IPS-18c (cell line): ENCODE data around the gene SRGAP1.

Experiments
- H3K4me3 ChIP-seq: 2 replicates; pipeline ENCODE4 v1.7.0; 2013; ENCODE audit warnings: low read depth, mild to moderate bottlenecking, low read length, moderate library complexity; ENCODE audit not compliant: insufficient read depth
- H3K9me3 ChIP-seq: one replicate; pipeline ENCODE4 v1.6.1; 2013; ENCODE audit warnings: mild to moderate bottlenecking, low read length, moderate library complexity; ENCODE audit not compliant: control insufficient read depth, insufficient read depth

SRGAP1 gene

DNA sequence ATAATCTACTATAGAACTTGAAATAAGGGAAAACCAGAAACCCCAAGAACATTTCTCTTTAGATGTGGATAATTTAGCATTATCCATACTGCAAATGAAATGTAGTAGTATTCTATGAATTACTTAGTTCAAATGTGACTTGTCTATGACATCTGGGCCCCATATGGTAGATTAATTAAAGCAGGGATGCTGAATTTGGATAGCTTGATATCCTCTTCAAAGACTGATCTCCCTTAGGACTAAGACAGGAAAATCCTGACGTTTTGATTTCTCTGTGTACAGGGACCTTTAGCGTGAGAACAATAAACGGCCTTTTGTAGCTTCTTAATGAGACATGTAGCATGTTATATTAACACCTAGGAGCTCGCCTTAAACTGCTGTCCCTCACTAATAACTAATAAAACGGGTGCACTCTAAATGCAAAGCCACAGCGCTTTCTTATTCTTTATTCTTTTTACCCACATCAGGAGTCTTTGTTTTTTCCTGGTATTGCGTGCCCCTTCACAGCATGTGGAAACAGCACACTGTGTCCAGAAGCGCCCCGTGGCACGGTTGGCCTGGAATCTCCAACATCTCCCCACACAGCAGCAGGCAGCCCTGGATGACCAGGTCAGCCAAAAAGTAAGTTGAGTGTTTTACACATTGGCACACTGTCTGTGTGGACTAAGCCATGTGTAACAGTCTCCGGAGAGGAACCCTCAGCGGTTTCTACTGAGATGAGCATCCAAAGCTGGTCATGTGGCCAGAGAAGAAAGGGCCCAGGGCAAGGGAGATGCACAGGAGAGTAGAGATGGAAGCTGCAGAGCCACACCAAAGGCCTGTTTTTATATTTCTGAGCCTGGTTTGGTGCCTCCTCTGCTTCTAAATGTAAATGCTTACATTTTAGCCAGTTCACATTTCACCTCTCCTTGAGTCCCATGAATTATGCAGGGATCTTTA, 93.1 kb downstream of the SRGAP1 start:
- H3K9me3 ChIP-seq: no peaks in the 10 kb centered on the region
- H3K4me3 ChIP-seq: no peak overlapping the region

DNA sequence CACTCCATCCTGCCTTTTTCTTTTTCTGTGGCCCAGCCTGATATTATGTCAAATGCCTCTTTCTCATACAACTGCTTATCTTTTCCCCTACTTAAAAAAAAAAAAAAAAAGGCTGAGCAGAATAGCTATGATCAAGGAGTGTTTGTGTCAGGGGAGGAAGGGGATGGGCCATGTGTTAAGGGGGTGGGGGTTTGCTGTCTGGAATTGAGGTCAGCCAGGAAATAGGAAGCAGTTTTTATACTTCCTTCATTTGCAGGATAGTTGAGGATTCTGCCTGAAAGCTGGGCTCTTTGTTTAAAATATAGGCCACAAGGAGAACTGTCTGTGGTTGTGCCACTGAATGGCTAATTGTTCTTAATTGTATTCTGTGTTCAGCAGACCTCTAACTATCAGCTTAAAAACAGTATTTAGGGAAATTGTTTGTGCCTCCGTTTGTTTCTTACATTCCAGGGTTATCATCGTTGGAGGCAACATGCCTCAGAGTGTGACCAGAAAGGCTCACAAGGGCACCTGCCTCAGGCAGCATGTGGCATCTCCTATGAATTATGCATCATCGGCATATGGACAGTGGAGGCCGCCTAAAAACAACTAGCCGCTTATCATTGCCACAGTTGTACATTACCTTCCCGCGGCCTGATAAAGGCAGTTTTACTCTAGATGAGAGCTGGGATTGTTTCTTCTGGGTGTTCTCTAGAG, 96.0 kb downstream of the SRGAP1 start:
- Histone ChIP-seq H3K9me3 (no peaks in the 10 kb centered on the region), H3K4me3 (no peak overlapping the region)

DNA sequence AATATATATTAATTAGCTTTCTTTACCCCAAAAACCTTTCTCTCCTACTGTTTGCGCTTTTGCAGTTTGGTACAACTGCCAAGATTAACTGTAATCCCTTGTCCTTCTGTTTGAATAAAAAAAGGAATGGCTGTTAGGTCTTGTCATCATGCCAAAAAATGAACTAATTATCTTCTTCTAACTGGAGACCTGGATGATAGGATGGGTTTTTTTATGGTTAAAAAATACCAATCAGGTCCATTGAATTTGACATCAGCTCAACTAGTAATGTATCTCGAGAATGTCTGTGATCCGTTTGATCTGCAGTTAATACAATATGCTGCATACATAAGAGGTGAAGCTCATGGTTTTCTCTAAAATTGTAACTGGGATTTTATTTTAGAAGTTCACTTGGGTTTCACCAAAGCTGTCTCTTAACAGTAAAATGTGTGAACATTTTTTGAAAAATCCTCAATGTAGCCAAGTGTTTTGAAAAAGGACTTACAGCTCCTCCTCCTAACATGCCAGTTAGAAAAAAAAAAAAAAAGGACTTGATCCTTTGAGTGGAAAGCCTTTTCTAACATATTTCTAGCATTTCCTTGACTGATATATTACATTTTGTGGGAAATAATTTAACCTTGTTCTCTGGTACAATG, 96.8 kb downstream of the SRGAP1 start:
- H3K9me3 ChIP-seq: no peaks in the 10 kb centered on the region

DNA sequence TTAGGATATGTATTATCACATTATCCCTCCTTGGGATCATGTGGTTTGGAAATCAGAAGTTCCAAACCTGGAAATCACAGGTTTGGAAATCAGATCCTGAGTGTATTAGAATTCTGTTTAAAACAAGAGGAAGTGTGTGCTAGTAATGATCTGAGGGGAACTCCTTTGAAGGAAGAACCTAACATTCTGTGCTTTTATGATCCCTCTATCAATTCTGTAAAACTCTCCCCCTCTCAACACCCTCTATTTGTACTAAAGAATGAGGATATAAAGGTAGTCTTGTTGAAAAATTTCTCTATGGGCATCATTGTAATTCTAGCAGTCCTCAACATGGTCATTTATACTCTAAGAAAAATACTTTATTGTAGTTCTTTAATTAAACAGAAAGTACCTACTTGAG, 97.4 kb downstream of the SRGAP1 start:
- Histone ChIP-seq H3K9me3 (no peaks in the 10 kb centered on the region), H3K4me3 (no peak overlapping the region)

More for the DNA sequence above, 96.8 kb downstream of the SRGAP1 start:
- no peak overlapping the region for H3K4me3 ChIP-seq

DNA sequence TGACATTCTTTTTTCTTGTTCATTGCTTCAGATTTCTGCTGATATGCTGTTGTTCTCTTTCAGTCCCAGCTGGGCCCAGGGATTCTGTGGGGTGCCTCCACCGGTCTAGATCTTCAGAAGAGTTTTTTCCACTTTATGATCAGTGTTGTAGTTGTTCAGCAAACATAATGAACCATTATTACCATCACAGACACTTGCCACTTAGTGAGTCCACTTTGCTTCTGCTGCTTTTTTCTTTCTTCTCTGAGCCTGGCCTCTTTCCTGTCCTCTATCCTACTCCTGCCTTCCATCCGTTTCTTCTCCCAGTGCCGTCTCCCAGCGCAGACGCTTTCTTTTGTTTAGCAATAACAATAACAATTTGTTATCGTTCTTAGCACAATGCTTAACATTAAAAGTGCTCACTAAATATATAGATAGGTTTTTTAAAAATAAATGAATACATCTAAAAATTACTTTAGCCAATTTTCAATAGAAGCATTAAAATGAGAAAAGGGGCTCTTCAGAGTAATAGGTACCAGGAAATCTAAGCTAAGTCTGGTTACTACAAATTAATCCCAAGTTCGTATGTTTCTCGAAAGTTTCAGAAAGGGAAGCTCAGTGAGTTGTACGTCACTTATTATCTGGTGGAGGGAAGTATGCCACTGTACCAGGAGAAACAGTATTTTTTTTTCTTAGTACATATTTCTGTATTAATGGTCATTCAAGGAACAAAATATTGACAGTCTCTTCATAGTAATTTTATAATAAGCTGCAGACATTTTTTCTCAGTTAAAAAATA, 98.2 kb downstream of the SRGAP1 start:
- H3K9me3 ChIP-seq: no peaks in the 10 kb centered on the region
- no peak overlapping the region for H3K4me3 ChIP-seq

DNA sequence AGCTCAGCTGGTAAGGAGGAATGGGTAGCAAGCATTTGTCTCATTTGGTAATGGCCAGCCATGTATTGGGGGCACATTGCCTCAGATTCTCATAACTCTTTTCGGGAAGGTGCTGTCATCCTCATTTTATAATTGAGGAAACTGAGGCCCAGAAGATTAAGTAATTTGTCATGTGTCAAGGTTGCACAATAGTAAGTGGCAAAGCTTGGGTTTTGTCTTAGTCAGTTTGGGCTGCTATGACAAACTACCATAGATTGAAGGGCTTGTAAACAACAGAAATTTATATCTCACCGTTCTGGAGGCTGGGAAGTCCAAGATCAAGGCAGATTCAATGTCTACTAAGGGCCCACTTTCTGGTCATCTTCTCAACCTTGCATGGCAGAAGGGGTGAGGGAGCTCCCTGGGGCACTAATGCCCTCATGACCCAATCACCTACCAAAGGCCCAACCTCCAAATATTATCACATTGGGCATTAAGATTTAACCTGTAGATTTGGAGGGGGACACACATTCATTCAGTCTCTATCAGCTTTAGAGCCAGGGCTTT, 99.6 kb downstream of the SRGAP1 start:
- H3K9me3 ChIP-seq: no peaks in the 10 kb centered on the region
- H3K4me3 ChIP-seq: no peak overlapping the region

DNA sequence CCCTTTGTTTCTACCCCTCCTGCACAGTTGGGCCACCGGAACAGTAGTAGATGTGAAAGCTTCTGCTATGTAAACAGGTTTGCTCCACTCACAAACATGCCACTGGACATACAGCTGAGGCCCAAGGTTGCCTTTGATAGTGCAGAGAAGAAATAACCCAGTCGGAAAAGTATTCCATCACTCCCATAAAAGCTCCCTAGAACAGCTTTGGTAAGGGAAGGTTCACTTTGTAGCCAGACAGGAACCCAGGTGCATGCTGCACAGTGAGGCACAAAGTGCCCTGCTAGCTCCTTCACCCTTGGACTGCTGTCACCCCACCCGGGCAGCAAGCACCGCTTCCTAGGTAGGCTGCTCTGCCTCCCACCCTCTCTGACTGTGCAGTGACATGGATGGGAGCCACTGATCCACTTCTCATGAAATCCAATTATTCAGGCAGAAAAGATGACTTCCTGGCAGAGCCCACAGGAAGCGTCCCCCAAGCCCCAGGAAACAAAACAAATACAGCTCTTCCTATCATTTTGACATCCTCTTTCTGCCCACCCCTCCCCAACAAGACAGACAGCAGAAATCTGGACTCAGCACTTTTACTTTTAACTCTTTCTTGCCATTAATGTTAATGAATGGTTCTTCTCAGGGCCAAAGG, 100.2 kb downstream of the SRGAP1 start:
- no peak overlapping the region for H3K4me3 ChIP-seq
- no peaks in the 10 kb centered on the region for H3K9me3 ChIP-seq

DNA sequence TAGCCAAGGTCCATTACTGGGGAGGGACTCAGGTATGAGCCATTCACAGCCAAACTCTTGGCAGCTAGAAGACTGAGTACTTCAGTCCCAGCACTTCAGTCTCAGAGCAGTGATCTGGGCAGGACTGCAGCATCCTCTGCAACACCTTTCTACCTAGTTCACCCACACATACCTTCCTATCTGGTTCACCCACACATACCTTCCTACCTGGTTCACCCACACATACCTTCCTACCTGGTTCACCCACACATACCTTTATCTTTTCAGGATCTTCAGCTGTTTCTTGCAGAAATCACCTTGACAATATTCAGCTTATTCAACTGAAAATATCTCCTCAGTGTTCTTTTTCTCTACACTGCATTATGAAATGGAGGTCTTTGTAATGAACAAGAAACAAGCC, 101.3 kb downstream of the SRGAP1 start:
- H3K4me3 ChIP-seq: no peak overlapping the region
- no peaks in the 10 kb centered on the region for H3K9me3 ChIP-seq

DNA sequence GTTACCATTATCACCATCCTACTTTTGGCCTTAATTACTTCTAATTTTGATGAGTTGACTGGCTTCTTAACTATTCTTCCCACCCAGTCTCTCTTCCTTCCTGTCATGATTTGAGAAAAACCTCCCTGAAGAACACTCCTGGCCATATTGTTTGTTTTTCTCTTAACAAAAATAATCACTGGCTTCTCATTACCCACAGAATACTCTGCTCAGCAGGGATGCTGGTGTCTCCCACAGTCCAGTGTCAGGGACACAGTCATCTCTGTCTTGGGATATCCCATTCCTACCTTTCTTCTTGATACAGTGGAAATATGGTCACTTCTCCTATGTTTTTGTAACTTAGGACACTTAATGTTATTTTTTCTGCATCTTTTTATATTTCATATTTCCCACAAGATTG, 103.7 kb downstream of the SRGAP1 start:
- no peak overlapping the region for H3K4me3 ChIP-seq
- no peaks in the 10 kb centered on the region for H3K9me3 ChIP-seq

DNA sequence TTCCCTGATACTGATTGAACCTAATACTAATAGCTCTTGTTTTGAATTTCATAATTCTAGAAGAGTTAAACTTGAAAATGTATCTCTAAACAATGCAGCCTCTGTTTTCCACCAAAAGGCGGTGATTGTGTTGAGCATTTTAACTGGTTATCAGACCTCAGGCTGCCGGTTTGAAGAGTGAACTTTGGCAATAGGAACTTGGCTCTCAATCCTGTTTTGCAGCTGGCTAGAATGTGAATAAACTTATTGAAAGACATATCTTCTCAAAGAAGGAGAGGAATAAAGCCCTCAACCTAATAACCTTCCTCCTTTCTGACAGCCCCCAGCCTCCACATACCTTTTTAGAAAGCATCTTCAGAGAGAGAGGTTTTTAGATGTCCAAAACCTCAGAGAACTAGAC, 105.4 kb downstream of the SRGAP1 start:
- H3K9me3 ChIP-seq: no peaks in the 10 kb centered on the region
- H3K4me3 ChIP-seq: no peak overlapping the region

DNA sequence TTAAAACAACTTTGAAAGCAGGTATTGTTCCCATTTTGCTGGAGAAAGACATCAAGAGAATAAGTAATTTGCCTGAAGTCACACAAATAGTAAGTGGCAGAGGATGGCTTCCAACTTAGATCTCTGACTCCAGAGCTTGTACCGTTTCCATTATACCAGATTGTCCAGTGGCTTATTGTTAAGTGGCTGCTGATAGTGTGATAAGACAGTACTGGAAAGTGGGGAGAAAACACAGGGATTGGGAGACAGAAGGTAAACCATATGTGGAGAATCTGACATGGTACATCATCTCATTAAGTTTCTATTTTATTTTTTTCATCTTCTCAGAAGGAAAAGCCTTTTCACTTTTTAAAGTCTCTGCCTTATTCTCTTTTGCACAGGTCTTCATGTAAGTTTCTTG, 108.5 kb downstream of the SRGAP1 start:
- Histone ChIP-seq H3K4me3 (no peak overlapping the region), H3K9me3 (no peaks in the 10 kb centered on the region)

DNA sequence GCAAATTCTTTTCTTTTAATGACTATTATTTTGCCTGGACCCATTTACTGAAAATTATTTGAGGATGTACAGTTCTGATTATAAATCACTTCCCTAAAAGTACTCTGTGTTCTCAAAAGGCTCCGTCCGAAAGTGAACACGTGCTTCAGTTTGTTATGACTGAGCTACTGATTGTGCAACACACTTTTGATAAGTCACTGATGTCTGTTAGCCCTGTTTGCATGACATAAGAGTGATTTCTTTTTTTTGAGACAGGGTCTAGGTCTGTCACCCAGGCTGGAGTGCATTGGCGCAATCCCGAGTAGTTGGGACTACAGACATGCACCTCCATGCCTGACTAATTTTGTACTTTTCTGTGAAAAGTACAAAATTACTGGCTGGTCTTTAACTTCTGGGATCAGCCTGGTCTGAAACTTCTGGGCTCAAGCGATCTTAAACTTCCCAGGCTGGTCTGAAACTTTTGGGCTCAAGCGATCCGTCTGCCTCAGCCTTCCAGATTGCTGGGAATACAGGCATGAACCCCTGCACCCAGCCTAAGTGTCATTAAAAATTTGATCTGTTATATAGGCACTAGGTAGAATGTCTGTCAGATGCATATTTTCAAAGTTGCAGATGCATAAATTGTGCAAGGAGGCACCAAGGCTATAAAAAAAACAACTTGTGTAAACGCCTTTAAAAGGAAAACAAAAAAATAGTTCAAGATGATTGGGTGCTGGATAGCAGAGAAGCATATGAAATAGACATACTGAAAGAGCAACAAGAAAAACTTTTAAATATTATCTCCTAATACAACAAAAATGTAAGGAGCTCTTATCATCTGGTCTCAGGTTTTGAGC, 111.5 kb downstream of the SRGAP1 start:
- H3K4me3 ChIP-seq: no peak overlapping the region
- H3K9me3 ChIP-seq: no peaks in the 10 kb centered on the region

DNA sequence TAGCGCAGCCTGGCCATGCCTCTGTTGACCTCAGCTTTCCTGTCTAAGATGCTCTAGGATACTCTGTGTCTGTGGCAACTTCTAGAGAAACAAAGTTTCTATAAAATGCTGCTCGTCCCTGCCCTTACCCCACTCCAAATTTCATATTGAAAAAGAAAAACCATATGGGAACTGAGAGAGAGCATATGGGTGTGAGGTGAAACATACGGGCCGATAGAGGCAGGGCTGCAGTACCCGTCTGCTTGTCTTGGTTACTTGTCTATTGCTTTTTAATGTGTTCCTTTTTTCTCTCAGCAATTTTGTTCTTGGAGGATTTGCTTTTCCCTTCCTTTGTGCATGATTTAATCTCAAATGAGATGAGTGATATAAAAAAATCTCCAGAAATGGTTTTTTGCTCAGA, 113.0 kb downstream of the SRGAP1 start:
- Histone ChIP-seq H3K9me3 (no peaks in the 10 kb centered on the region), H3K4me3 (no peak overlapping the region)

DNA sequence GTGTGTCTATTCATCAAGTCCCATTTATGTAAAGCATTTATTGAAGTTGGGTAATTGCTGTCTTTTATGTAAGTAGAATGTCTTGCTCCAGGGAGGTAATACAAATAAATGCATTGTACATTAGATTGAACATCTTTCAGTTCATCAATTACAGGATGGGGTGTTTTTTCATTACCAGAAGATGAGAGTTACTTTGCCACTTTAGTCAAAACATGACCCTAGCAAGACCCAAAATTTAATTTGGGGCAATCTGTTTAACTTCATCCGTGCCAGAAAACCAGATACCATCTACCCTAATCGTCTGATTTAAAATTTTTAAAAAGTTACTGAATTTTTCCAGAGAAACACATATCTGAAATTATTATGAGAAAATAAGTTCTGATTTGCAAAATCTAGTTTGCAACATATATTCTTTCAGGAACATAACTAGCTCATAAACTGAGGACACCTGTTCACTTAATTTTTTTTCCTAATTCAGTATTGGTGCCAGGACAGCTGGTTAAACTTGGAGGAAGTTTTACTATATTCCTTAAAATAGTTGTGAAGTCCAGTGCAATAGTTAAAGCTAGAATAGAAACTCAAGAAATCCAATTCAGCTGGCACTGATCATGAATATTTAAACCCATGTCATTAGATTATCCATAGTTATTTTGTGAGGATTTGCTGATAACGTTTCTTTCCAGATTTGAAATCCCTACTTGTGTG, 114.5 kb downstream of the SRGAP1 start:
- H3K9me3 ChIP-seq: no peaks in the 10 kb centered on the region
- H3K4me3 ChIP-seq: no peak overlapping the region

DNA sequence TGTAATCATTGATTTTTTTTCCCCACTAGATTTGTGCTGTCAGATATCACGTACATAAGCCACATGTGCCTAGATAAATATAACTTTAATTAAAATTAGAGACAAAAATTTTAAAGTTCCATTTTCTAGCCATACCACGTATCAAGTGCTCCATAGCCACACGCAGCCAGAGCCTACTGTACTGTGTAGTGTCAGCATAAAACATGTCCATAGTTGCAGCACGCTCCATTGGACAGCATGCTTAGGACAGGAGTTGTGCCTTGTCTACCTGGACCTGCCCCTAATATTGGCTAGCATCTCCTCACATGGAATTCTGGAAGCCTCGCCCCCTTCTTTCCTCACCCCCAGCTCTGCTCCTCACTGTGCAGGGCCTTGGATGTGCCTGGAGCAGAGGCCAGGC, 116.5 kb downstream of the SRGAP1 start:
- Histone ChIP-seq H3K4me3 (no peak overlapping the region), H3K9me3 (no peaks in the 10 kb centered on the region)
